HG03432 (cell line): ENCODE measurements around the gene CALHM1.

Experiments
- ATAC-seq: cut with Tn5 transposase; IDR thresholded peaks from one replicate; pipeline ENCODE4 v1.9.1; 2021; ENCODE audit warnings: mild to moderate bottlenecking, moderate library complexity; ENCODE audit not compliant: unreplicated experiment

CALHM1 gene

DNA sequence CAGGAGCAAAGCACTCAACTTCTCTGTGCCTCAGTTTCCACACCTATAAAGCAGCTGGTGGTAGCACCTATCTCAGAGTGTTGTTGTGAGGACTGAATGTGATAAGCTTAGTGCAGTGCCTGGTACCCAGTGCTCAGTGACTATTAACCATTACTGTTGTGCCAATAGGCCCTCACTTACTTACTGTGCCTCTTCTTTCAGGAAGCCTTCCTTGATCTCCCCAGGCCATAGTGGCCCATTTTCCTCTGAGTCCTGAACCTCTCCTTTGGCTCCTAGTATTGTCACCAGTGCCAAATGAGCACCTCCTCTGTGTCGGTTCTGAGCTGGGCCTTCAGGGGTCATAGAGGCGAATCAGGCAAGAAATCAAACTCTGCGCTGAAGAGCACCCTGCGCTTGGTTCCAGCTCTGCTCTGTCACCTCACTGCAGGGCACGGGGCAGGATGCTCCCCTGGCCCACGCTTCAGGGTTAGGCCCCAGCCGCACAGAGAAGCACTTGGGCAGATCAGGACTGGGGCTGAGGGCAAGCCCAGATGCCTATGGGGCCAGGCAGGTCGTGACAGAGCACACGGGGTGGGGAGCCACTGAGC lies 2.5 kb downstream of the CALHM1 start:
- ATAC-seq = no peak

DNA sequence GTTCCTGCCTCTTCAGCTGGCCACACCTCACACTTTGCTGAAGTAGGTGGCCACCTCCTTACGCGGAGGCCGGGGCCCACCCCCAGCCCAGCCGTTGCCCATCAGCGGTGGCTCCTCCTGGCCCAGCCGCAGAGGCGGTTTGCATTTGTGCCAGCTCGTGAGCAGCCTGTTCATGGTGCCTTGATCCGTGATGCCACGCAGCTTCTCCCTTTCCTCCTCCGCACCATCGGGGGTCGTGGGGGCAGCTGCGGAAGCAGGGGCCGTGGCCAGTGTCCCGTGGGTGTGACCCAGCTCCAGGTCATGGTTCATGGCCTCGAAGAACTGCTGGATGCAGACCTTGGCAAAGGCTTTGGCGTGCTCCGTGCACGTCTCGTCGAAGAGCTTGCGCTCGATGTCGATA lies 3.5 kb downstream of the CALHM1 start:
- no peak for ATAC-seq

DNA sequence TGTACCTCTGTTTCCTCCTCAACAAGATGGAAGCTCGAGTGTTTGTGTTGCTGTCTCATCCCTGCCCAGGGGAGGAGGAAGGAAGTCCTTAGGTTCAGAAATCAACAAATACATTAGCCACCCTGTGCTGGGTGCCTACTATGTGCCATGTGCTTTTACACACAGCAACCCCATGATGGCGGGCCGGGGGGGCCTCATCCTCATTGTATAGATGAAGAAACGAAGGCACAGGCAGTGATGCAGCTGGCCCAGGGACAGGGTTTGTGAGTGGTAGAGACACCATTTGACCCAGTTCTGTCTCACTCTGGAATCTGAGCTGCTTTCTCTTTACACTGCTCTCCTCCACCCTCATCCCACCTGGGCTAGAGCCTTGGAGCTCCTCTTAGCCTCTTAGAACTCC lies 4.7 kb downstream of the CALHM1 start:
- ATAC-seq = no peak

DNA sequence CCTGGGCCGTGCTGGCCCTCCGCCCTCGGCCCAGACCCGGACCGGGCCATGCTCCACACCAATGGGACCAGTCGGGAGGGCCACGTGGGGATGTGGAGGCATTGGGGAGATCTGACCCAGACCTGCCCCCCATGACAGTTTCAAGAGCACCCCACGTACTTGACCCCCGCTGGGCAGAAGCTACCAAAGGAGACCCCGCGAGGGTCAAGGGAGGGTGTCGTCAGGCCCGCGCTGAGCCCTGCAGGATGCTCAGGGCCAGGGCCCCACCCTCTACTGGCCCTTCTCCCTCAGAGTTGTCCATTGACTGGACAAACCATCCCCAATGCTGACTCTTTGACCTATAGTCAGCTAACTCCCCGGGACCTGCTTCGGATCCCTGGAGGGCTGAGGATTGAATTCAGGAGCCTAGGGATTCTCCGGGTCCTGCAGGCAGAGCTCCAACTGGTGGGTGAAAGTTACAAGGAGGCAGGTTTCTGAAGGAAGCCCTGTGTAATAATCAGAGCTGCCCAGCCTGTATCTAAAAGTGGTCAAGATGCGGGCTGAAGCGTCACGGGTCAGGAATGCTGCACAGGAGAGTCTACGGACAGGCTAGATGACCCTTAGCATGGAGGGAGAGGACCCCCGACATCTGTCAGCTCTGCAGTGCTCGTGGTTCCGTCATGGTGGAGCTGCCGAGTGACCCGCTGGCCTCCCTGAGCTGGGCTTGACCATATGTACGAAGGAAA lies 6.0 kb downstream of the CALHM1 start:
- ATAC-seq = no peak

GRCh38 chr10:103451831-103452505 lies 6.7 kb downstream of the CALHM1 start, which contains the start of gene CALHM2:
Gene CALHM2 (minus strand): TSS chr10:103452370. CDS start chr10:103449941, 2,429 bp downstream.
- peak; percentile 74 for ATAC-seq

GRCh38 chr10:103451091-103451813 lies 7.4 kb downstream of the CALHM1 start:
- ATAC-seq = no peak

DNA sequence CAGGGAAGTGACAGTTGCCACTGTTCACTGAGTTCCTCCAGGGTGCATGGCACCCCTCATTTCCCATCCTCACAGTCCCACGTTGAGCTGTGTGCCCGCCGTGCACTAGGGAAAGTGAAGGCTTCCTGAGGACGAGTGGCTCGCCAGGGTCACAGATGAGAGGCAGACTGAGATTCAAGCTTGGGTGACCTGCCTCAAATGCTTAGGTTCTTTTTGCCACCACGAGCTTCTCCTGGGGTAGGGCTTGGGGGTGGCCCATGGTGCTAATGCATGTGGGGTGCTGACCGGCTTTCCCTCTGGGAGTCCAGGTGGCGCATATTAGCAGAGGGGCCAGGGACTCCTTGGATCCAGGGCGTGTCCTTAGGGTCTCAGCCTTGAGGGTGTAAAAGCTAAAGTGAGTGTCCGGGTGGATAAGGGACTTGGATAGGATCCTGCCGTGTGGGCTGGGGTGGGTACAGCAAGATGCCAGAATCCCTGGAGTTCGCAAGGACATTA lies 8.5 kb downstream of the CALHM1 start:
- ATAC-seq = no peak

DNA sequence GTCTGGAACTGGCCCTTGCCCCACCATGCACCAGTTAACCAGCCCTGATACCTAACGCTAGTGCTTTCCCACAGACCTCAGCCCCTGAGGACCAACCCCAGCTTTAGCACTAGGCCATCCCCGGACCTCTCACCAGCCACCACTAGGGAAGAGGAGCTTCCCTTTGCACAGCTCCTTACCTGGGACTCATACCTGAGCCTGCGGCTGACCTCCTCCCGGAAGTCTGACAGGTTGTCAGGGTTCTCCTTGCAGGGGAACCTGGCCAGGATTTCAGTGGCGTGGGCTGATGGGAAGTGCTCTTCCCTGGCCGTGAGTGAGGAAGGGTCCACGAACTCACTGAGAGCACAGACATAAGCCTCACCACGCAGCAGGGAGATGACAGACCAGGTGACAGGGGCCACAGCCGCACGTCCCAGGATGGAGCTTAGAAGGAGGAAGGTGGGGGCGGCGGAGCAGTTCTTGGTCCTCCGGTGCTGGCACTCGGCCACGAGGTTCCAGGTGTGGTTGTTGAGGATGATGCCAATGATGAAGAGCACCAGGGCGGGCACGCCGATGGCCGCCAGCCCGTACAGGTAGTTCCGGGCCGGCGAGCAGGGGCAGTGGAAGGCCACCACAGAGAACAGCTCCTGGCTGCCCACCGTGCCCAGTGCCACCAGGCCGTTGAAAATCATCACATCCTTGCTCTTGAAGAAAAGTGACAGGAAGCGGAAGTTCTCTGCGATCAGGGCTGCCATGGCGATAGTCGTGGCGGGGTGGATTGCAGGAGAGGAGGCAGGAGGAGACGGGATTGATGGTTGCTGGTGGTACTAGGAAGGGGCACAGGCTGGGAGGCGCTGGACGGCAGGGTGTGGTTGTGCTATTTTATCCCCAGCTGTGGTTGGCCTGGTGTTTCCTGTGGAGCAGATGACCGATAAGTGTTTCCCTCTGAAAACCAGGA lies 9.2 kb downstream of the CALHM1 start:
- no peak for ATAC-seq

DNA sequence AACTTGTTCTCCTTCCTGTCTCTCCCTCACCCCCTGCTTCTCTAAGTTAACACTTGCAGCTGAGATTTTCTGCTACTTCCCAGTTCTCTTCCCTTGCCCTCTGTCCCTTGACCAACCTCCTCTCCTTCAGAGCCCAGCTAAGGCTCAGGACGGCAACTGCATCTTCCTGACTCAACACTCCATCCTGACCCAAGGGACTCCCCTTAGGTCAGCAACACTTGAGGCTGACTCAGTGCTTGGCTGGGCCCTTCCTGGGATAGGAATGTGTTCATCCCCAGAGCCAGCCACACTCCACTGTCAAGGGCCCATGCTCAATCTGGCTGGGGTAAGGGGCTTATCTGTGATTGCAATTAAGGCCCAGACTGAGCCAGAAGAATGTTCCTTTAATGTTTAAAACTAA lies 10.0 kb downstream of the CALHM1 start:
- no peak for ATAC-seq

DNA sequence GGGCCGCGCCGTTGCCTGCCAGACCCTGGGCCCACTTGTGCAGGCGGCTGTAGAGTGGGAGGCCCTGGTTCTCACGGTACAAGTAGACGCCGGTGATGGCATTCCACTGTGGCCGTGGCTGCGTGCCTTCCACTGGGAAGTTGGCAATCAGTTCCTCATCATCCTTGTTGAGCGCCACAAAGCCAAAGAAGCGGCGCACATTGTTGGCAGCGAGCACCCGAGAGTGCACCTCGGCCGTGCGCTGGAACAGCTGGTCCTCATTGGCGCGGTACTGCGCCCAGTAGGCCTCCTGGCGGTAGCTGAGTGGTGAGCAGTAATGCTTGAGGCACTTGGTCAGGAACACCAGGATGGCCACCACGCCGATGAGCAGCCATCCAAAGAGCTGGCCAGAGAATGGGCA lies 11.5 kb downstream of the CALHM1 start:
- no peak for ATAC-seq

- ATAC-seq = no peak
Measured at GRCh38 chr10:103445767-103446567, 12.7 kb downstream of the CALHM1 start.

- no peak for ATAC-seq
Measured at GRCh38 chr10:103445366-103445765, 13.3 kb downstream of the CALHM1 start.

DNA sequence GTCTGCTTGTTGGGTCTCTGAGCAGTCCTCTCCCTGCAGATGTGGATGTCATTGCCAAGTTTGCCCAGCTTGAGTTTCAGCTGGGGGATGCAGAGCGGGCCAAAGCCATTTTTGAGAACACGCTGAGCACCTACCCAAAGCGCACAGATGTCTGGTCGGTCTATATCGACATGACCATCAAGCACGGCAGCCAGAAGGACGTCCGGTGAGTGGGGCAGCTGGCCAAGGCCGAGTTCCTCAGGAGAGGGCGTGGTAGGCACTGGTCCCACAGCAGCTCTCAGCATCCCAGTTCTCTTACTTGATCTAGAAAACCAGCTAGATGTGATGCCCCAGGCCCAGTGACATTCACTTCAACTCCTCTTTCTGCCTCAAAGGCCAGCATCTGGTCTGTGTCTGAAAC lies 14.2 kb downstream of the CALHM1 start:
- ATAC-seq = no peak

DNA sequence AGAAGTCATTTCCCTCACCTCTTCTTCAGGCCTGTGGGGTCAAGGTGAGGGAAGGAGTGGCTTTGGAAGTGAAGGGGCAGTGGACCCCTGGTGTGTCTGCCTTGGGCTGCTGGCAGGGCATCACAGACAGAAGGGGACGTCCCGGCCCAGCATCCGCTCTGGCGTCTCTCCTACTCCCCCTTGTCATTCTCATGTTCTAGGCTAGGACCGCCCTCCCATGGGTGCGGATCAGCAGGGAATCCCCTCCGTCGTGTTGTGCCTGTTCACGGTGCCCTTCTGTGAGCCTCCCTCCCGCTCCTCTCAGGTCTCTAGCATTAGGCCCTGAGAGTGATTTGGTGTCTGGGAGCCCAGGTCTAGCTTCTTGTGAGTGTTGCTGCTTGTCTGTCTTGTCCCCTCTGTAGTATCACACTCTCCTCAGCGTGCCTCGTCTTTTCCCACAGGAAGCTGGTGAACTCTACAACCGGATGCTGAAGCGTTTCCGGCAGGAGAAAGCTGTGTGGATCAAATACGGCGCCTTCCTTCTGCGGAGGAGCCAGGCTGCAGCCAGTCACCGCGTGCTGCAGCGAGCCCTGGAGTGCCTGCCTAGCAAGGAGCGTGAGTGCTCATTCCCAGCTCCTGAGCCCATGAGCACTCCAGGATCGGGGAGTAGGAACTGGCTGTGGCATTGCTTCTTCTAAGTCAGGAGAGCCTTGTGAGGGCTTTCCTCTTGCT lies 15.1 kb downstream of the CALHM1 start:
- ATAC-seq = no peak

DNA sequence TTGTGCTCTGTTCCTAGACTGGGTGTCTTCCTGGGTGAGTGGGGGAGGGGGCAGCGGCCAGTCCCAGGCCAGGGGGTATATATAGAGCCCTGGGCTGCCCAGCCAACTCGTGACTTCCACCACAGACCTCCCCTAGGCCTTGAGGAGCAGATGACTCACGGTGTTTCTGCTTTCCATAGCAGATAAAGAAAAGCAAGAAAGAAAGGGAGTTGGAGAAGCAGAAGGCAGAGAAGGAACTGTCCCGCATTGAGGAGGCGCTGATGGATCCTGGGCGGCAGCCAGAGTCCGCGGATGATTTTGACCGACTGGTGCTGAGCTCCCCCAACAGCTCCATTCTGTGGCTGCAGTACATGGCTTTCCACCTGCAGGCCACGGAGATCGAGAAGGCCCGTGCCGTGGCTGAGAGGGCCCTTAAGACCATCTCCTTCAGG lies 16.7 kb downstream of the CALHM1 start:
- ATAC-seq = no peak

GRCh38 chr10:103441611-103442010 lies 17.1 kb downstream of the CALHM1 start:
- ATAC-seq = no peak

DNA sequence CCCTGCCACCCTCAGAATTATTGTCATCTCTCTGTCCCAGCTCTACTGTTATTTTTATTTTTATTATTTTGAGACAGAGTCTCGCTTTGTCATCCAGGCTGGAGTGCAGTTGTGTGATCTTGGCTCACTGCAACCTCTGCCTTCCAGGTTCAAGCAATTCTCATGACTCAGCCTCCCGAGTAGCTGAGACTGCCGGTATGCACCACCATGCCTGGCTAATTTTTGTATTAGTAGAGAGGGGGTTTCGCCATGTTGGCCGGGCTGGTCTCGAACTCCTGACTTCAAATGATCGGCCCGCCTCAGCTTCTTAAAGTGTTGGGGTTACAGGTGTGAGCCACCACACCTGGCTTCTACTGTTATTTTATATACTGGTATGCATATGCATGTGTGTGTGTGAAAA lies 17.5 kb downstream of the CALHM1 start:
- ATAC-seq = no peak

DNA sequence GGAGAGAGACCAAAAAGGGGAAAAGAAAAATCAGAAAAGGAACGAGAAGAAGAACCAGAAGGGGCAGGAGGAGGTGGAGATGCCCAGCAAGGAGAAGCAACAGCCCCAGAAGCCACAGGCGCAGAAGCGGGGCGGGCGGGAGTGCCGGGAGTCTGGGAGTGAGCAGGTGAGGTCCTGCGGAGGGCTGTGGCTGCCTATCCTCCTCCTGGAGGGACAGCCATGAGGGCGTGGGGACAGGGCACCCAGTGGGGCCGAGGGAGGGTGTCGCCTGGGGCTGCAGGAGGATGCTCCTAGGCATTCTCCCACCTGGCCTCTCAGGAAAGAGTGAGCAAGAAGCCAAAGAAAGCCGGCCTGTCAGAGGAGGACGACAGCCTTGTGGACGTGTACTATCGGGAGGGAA lies 18.3 kb downstream of the CALHM1 start:
- ATAC-seq = no peak

DNA sequence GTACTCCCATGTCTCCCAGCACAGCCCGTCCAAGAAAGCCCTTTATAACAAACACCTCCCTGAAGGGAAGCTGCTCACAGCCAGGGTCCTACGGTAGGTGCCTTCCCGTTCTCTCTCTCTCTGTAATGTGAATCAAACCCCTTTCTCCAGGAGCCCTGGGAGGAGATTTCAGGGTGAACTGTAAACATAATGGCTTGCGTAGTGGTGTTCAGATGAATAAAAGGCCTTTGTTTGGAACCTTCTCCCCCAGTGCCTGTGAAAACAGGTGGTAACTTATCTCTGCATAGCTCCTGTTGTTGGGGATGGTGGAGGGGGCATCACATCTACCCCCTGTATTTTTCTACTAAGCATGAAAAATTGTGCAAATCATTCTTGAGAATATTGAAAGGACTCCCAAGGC lies 18.9 kb downstream of the CALHM1 start:
- no peak for ATAC-seq
